Mammary epithelial cell (primary cell): Measurements from ENCODE around the gene ZBTB16.

Experiments
- EZH2 ChIP-seq: IDR thresholded peaks from 2 replicates; pipeline ENCODE4 v1.6.1; 2012; ENCODE audit warnings: low read length, inconsistent platforms, borderline replicate concordance
- TF ChIP-seq, protein P1 (sequence below), 2 donors: IDR thresholded peaks in 1 of 2; conservative IDR thresholded peaks in 1 of 2; 2 replicates each; pipeline ENCODE4 v1.5.1; 2011 to 2012; ENCODE audit warnings: inconsistent platforms in 2 of 2, low read length in 2 of 2, mild to moderate bottlenecking in 2 of 2, control low read depth in 1 of 2, low read depth in 1 of 2; ENCODE audit not compliant: insufficient read depth in 1 of 2; ENCODE audit errors: extremely low read depth in 1 of 2

DNA sequence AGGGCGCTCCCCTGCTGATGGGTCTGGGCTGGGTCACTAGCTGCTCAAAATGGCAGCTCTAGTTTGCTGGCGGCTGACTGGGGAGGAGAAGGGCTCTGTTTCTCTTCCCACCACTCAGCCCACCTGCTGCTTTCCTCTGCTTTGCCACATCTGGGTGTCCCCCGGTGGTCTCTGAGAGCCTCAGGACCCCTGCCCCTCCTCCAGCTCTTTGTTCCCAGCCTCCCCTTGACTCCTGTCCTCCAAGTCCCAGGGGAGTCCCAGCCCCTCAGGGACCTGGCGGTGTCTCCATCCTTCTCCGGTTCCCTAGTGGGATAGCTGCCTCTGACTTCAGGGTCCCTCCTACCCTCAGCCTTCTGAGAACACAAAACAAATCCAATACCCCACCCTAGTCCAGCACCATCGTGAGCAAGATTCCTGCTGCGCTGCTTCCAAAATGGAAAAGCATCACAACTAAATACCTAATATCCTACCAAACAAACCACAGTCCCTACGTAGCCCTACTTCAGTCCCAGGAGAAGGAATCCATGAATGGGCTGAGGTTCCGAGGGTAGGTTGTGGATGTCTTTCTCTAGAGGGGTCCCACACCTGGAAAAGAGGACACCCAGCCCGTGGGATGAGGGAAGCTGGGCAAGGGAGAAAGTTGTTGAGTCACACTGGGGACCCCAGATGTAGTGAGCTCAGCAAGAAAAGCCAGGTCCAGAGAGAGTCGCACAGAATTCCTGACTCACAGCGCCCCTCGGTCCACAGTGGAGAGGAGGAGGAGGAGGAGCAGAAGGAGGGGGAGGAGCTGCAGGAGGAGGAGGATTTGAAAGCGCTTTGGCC, 191.7 kb downstream of the ZBTB16 start:
- TF ChIP-seq EZH2, result no peak
- TF ChIP-seq, protein P1, sequence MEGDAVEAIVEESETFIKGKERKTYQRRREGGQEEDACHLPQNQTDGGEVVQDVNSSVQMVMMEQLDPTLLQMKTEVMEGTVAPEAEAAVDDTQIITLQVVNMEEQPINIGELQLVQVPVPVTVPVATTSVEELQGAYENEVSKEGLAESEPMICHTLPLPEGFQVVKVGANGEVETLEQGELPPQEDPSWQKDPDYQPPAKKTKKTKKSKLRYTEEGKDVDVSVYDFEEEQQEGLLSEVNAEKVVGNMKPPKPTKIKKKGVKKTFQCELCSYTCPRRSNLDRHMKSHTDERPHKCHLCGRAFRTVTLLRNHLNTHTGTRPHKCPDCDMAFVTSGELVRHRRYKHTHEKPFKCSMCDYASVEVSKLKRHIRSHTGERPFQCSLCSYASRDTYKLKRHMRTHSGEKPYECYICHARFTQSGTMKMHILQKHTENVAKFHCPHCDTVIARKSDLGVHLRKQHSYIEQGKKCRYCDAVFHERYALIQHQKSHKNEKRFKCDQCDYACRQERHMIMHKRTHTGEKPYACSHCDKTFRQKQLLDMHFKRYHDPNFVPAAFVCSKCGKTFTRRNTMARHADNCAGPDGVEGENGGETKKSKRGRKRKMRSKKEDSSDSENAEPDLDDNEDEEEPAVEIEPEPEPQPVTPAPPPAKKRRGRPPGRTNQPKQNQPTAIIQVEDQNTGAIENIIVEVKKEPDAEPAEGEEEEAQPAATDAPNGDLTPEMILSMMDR (conservative IDR thresholded peaks at IDR 0.05 in 1 of 2, IDR thresholded peaks at IDR 0.05 in 1 of 2; ENCODE audit: extremely low read depth in 1 of 2, insufficient read depth in 1 of 2, low read depth in 1 of 2, low read length in 2 of 2), result no peak
